C4-2B (cell line): ENCODE measurements around the gene SLC27A4.

ENCODE experiments used
- H3K27ac ChIP-seq: fragments of 450-650 bp; 2 replicates; pipeline ENCODE4 v1.5.1; 2017
- CTCF ChIP-seq: fragments of 450-650 bp; conservative IDR thresholded peaks from 2 replicates; pipeline ENCODE4 v1.5.1; 2017; ENCODE audit warnings: mild to moderate bottlenecking
- ZFX ChIP-seq: fragments of 450-650 bp; IDR thresholded peaks from 2 replicates; pipeline ENCODE4 v1.6.1; 2017

SLC27A4 gene

DNA sequence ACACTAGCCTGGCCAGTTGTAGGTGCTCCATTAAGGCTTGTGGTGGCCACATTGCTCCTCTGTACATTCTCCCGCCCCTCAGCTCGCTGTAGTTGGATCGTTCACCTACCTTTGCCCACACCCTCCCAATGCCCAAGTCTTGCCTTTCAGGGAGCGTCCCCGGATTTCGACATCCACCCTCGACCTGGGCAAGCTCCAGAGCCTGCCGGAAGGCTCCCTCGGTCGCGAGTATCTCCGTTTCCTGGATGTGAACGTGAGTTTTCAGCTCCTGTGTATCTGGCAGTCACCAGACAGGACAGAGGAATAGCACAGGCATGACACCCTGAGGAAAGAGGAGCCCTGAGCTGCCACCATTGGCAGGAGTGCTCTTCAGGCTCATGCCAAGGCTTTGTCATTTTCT is 14.7 kb upstream of the SLC27A4 start:
- no peak for TF ChIP-seq ZFX
- no peak for TF ChIP-seq CTCF

GRCh38 chr9:128333451-128333869 is 6.9 kb upstream of the SLC27A4 start:
- no peak for TF ChIP-seq CTCF
- TF ChIP-seq ZFX: no peak
- no peak overlapping the region for H3K27ac ChIP-seq

More for the DNA sequence above, 14.7 kb upstream of the SLC27A4 start:
- H3K27ac ChIP-seq: no peak overlapping the region

DNA sequence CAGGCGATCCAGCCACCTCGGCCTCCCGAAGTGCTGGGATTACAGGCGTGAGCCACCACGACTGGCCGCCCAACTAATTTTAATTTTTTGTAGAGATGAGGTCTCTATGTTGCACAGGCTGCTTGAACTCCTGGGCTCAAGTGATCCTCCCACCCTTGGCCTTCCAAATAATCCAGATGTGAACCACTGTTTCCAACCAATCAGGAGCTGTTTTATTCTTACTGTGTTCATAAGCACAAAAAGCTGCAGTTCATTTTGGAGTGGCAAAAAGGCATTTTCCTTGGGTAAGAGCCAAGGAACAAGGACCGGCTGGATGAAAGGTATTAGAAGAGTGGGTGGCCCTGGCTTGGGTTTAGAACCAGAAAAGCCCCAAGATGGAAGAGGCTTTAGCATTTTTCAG is 5.2 kb upstream of the SLC27A4 start:
- TF ChIP-seq CTCF (no peak), ZFX (no peak)
- no peak overlapping the region for H3K27ac ChIP-seq

- TF ChIP-seq ZFX (no peak), CTCF (no peak)
- no peak overlapping the region for H3K27ac ChIP-seq
These were observed 4.4 kb upstream of the SLC27A4 start for GRCh38 chr9:128335914-128336313.

- no peak for TF ChIP-seq CTCF
- no peak for TF ChIP-seq ZFX
- H3K27ac ChIP-seq: no peak overlapping the region
These were observed 2.4 kb upstream of the SLC27A4 start for GRCh38 chr9:128337936-128338335.

GRCh38 chr9:128338852-128339614 is 1.3 kb upstream of the SLC27A4 start:
- H3K27ac ChIP-seq: peak overlapping the region; percentile 73

- peak overlapping the region; percentile 73 for H3K27ac ChIP-seq
- TF ChIP-seq CTCF (no peak), ZFX (no peak; the same call in 1 of the 2 replicates)
These were observed 536 bp downstream of the SLC27A4 start for GRCh38 chr9:128340691-128341434.
